H1 (cell line): ENCODE results near the gene ACTG1. TPM values are rescaled to one million over a fixed set of nuclear protein-coding genes. Genes with fewer than 3 reads are reported as not detected.

Experiments
- CTCF ChIA-PET: fragments of 300-600 bp; sonication (Branson Sonifier 250); formaldehyde crosslinking; loops from one replicate; lab custom pipeline; 2021; ENCODE audit not compliant: partially characterized antibody; lab: Charles Lee
- POLR2A ChIA-PET: fragments of 300-600 bp; sonication (Branson Sonifier 250); formaldehyde crosslinking; loops from one replicate; lab custom pipeline; 2021; ENCODE audit warnings: inconsistent platforms; ENCODE audit not compliant: partially characterized antibody; lab: Charles Lee
- DNase-seq, 2 experiments: peaks; one replicate each; pipeline versions ENCODE4 v3.0.0 to v3.0.0-alpha.2; 2010 to 2022; ENCODE audit warnings: low spot score in 2 of 2, low read depth in 1 of 2, mixed read lengths in 1 of 2
- FAIRE-seq: peaks from 2 replicates; lab custom pipeline; 2011; peaks lifted over from hg19 to GRCh38; lab: Jason Lieb, UNC
- H2AFZ ChIP-seq: 2 replicates; pipeline ENCODE4 v1.8.1; 2012; ENCODE audit warnings: low read length, inconsistent platforms
- H2AK5ac ChIP-seq: 2 replicates; pipeline ENCODE4 v1.6.1; 2013; ENCODE audit warnings: low read depth, low read length
- H2BK120ac ChIP-seq: replicated peaks from 2 replicates; pipeline ENCODE3; 2013; ENCODE audit warnings: low read depth, low read length, inconsistent platforms
- H2BK12ac ChIP-seq: 2 replicates; pipeline ENCODE4 v1.6.1; 2013; ENCODE audit warnings: low read depth, low read length
- H2BK15ac ChIP-seq: 2 replicates; pipeline ENCODE4 v1.6.1; 2013; ENCODE audit warnings: low read length
- H2BK20ac ChIP-seq: 2 replicates; pipeline ENCODE4 v1.6.1; 2013; ENCODE audit warnings: low read length
- H2BK5ac ChIP-seq: 2 replicates; pipeline ENCODE4 v1.6.1; 2013; ENCODE audit warnings: low read depth, low read length
- H3K14ac ChIP-seq: 2 replicates; pipeline ENCODE4 v1.6.1; 2013; ENCODE audit warnings: inconsistent platforms; ENCODE audit not compliant: insufficient read length
- H3K18ac ChIP-seq: 2 replicates; pipeline ENCODE4 v1.6.1; 2013; ENCODE audit warnings: low read length; ENCODE audit errors: extremely low read depth
- H3K23ac ChIP-seq: 2 replicates; pipeline ENCODE4 v1.6.1; 2013; ENCODE audit warnings: inconsistent platforms; ENCODE audit not compliant: insufficient read length
- H3K23me2 ChIP-seq: 2 replicates; pipeline ENCODE4 v1.6.1; 2013; ENCODE audit warnings: low read depth, low read length
- H3K27ac ChIP-seq: 2 replicates; pipeline ENCODE4 v1.6.1; 2011; ENCODE audit warnings: low read depth, low read length, inconsistent platforms
- H3K27me3 ChIP-seq, 4 experiments: replicated peaks in 1 of 4; 1 replicate in 1 of 4; 2 replicates in 3 of 4; pipeline versions ENCODE4 v1.6.1 to v1.8.1; 2011 to 2013; ENCODE audit warnings: low read length in 3 of 4, mild to moderate bottlenecking in 3 of 4, inconsistent platforms in 2 of 4, mixed read lengths in 2 of 4, moderate library complexity in 1 of 4; ENCODE audit not compliant: control insufficient read depth in 3 of 4, insufficient read depth in 3 of 4; ENCODE audit errors: extremely low read depth in 1 of 4
- H3K36me3 ChIP-seq, 4 experiments: 2 replicates each; pipeline versions ENCODE4 v1.6.1 to v1.8.1; 2011 to 2013; ENCODE audit warnings: mild to moderate bottlenecking in 4 of 4, low read length in 3 of 4, moderate library complexity in 2 of 4, control low read depth in 1 of 4, inconsistent platforms in 1 of 4; ENCODE audit not compliant: insufficient read depth in 4 of 4, control insufficient read depth in 2 of 4
- H3K4ac ChIP-seq: replicated peaks from 2 replicates; pipeline ENCODE3; 2013; ENCODE audit warnings: low read length, low read depth, mixed read lengths, inconsistent platforms; ENCODE audit not compliant: insufficient read length
- H3K4me1 ChIP-seq, 4 experiments: replicated peaks in 1 of 4; 1 replicate in 1 of 4; 2 replicates in 3 of 4; pipeline versions ENCODE4 v1.6.1 to v1.8.1; 2011 to 2013; ENCODE audit warnings: low read length in 3 of 4, inconsistent platforms in 2 of 4, mixed read lengths in 1 of 4; ENCODE audit not compliant: insufficient read depth in 4 of 4, control insufficient read depth in 3 of 4
- H3K4me2 ChIP-seq, 2 experiments: 2 replicates each; pipeline versions ENCODE4 v1.6.1 to v1.8.1; 2011 to 2013; ENCODE audit warnings: low read depth in 2 of 2, low read length in 2 of 2, control low read depth in 1 of 2, inconsistent platforms in 1 of 2, mild to moderate bottlenecking in 1 of 2; ENCODE audit not compliant: insufficient read depth in 1 of 2
- H3K4me3 ChIP-seq, 4 experiments: fragments of 200-600, 300-600 bp in 1 of 4; sonication (generic), shearing (Covaris generic), sonication (Bioruptor Twin) in 1 of 4; 2 replicates each; pipeline versions ENCODE4 v1.5.1 to v1.8.1; 2011 to 2016; ENCODE audit warnings: low read length in 4 of 4, low read depth in 3 of 4, control low read depth in 2 of 4, inconsistent platforms in 2 of 4, mild to moderate bottlenecking in 2 of 4, mixed read lengths in 1 of 4, moderate library complexity in 1 of 4; ENCODE audit not compliant: insufficient read depth in 2 of 4; ENCODE audit errors: extremely low read depth in 1 of 4
- H3K56ac ChIP-seq: replicated peaks from 2 replicates; pipeline ENCODE3; 2013; ENCODE audit warnings: low read depth, mild to moderate bottlenecking, mixed read lengths, low read length, inconsistent platforms; ENCODE audit not compliant: insufficient read length
- H3K79me1 ChIP-seq: 2 replicates; pipeline ENCODE4 v1.6.1; 2013; ENCODE audit warnings: low read depth, low read length, control low read depth
- H3K79me2 ChIP-seq, 2 experiments: 2 replicates each; pipeline versions ENCODE4 v1.6.1 to v1.8.1; 2012 to 2013; ENCODE audit warnings: low read length in 2 of 2, mild to moderate bottlenecking in 2 of 2, inconsistent platforms in 1 of 2; ENCODE audit not compliant: insufficient read depth in 2 of 2, control insufficient read depth in 1 of 2
- H3K9ac ChIP-seq, 4 experiments: replicated peaks in 1 of 4; 1 replicate in 1 of 4; 2 replicates in 3 of 4; pipeline versions ENCODE4 v1.6.1 to v1.8.1; 2011 to 2013; ENCODE audit warnings: low read depth in 3 of 4, low read length in 3 of 4, control low read depth in 2 of 4, mild to moderate bottlenecking in 2 of 4, moderate library complexity in 2 of 4, inconsistent platforms in 1 of 4; ENCODE audit errors: extremely low read depth in 1 of 4
- H3K9me3 ChIP-seq, 2 experiments: 2 replicates each; pipeline versions ENCODE4 v1.6.1 to v1.8.1; 2012 to 2013; ENCODE audit warnings: mild to moderate bottlenecking in 2 of 2, moderate library complexity in 2 of 2, control low read depth in 1 of 2, inconsistent platforms in 1 of 2, low read depth in 1 of 2, low read length in 1 of 2, mixed read lengths in 1 of 2; ENCODE audit not compliant: insufficient read depth in 2 of 2
- H4K20me1 ChIP-seq, 2 experiments: replicated peaks in 1 of 2; 2 replicates each; pipeline versions ENCODE3 to v1.8.1; 2011 to 2013; ENCODE audit warnings: inconsistent platforms in 2 of 2, low read length in 2 of 2, mild to moderate bottlenecking in 1 of 2; ENCODE audit not compliant: insufficient read depth in 2 of 2, control insufficient read depth in 1 of 2
- H4K5ac ChIP-seq: 2 replicates; pipeline ENCODE4 v1.6.1; 2013; ENCODE audit warnings: low read length, low read depth, mixed read lengths, inconsistent platforms; ENCODE audit not compliant: insufficient read length
- H4K8ac ChIP-seq: 2 replicates; pipeline ENCODE4 v1.8.0; 2013; ENCODE audit warnings: mild to moderate bottlenecking, moderate library complexity, low read length, inconsistent platforms; ENCODE audit not compliant: insufficient read depth; ENCODE audit errors: extremely low read depth
- H4K91ac ChIP-seq: replicated peaks from 2 replicates; pipeline ENCODE3; 2013; ENCODE audit warnings: low read length, mixed read lengths, inconsistent platforms; ENCODE audit not compliant: insufficient read length
- CHD2 ChIP-seq: IDR thresholded peaks from 2 replicates; pipeline ENCODE4 v1.6.1; 2012; ENCODE audit warnings: low read length, improper control_type of control experiment
- HDAC2 ChIP-seq, 2 experiments: fragments of 300-600 bp in 1 of 2; sonication (generic) in 1 of 2; IDR thresholded peaks; 2 replicates each; pipeline ENCODE4 v1.6.1; 2011 to 2012; ENCODE audit warnings: low read depth in 2 of 2, low read length in 2 of 2, mild to moderate bottlenecking in 2 of 2, moderate library complexity in 2 of 2, borderline replicate concordance in 1 of 2, inconsistent platforms in 1 of 2
- MAFK ChIP-seq: IDR thresholded peaks from 2 replicates; pipeline ENCODE4 v1.6.1; 2012; ENCODE audit warnings: low read depth, mild to moderate bottlenecking, improper control_type of control experiment, low read length
- RAD21 ChIP-seq, 2 experiments: IDR thresholded peaks in 1 of 2; conservative IDR thresholded peaks in 1 of 2; 2 replicates each; pipeline ENCODE4 v1.6.1; 2011; ENCODE audit warnings: low read depth in 2 of 2, low read length in 2 of 2, improper control_type of control experiment in 1 of 2, inconsistent platforms in 1 of 2, mild to moderate bottlenecking in 1 of 2, moderate library complexity in 1 of 2
- SAP30 ChIP-seq: fragments of 300-600 bp; sonication (generic); IDR thresholded peaks from 2 replicates; pipeline ENCODE4 v1.7.1; 2012; ENCODE audit warnings: low read length, moderate library complexity, mild to moderate bottlenecking, inconsistent platforms; ENCODE audit not compliant: insufficient read depth, insufficient replicate concordance
- SIRT6 ChIP-seq: IDR thresholded peaks from one replicate; pipeline ENCODE4 v1.7.1; 2012; ENCODE audit warnings: low read length, inconsistent platforms
- SP4 ChIP-seq: IDR thresholded peaks from 2 replicates; pipeline ENCODE4 v1.6.1; 2012; ENCODE audit warnings: low read length, inconsistent platforms
- SRF ChIP-seq: IDR thresholded peaks from 2 replicates; pipeline ENCODE4 v1.6.1; 2011; ENCODE audit warnings: mild to moderate bottlenecking, low read depth, low read length, moderate library complexity
- TCF12 ChIP-seq: IDR thresholded peaks from 2 replicates; pipeline ENCODE4 v1.6.1; 2011; ENCODE audit warnings: low read depth, mild to moderate bottlenecking, low read length
- WGBS, 2 experiments: shearing (Covaris generic) in 1 of 2; methylation state at CpG; one replicate each; pipeline versions ENCODE4 v1.1.6 to v1.1.7; 2013 to 2015; ENCODE audit warnings: low lambda C conversion rate in 2 of 2, mixed read lengths in 2 of 2, inconsistent platforms in 1 of 2, low coverage in 1 of 2, missing lambda C conversion rate in 1 of 2; ENCODE audit not compliant: insufficient replicate concordance in 2 of 2, insufficient coverage in 1 of 2, insufficient read length in 1 of 2; ENCODE audit errors: extremely low coverage in 1 of 2, missing lambda C conversion rate in 1 of 2; 5-methylcytosine and 5-hydroxymethylcytosine counted together
- polyA plus RNA-seq, 7 experiments: library from polyadenylated mRNA; depleted of rRNA in 3 of 7; stranded (reverse) in 5 of 7; unstranded in 2 of 7; fragments of >200 nt in 5 of 7; fragments of 200-250 nt in 2 of 7; gene quantifications; 1 replicate in 5 of 7; 2 replicates in 1 of 7; 4 replicates in 1 of 7; pipeline versions ENCODE4 v1.2.1 to v1.2.3, GENCODE V29; 2011 to 2013; ENCODE audit warnings: missing spikeins in 2 of 7, mixed read lengths in 2 of 7
- total RNA-seq: library from RNA; stranded (reverse); fragmentation: NEBNext Ultra II Directional; extraction: Animal tissue kit (Norgen Biotek cat#: 25700); gene quantifications from 2 replicates; pipeline ENCODE4 v1.2.1, GENCODE V29; 2021
- TF ChIP-seq, protein P1 (sequence below): IDR thresholded peaks from 2 replicates; pipeline ENCODE4 v1.6.1; 2012; ENCODE audit warnings: low read length, inconsistent platforms

The ACTG1 gene
- total and polyA plus RNA-seq, 2 of the 8 experiments (the other 6 are each of a cell fraction or from before 2014, with no cell fraction given), result 3,535 to 5,010 TPM

DNA sequence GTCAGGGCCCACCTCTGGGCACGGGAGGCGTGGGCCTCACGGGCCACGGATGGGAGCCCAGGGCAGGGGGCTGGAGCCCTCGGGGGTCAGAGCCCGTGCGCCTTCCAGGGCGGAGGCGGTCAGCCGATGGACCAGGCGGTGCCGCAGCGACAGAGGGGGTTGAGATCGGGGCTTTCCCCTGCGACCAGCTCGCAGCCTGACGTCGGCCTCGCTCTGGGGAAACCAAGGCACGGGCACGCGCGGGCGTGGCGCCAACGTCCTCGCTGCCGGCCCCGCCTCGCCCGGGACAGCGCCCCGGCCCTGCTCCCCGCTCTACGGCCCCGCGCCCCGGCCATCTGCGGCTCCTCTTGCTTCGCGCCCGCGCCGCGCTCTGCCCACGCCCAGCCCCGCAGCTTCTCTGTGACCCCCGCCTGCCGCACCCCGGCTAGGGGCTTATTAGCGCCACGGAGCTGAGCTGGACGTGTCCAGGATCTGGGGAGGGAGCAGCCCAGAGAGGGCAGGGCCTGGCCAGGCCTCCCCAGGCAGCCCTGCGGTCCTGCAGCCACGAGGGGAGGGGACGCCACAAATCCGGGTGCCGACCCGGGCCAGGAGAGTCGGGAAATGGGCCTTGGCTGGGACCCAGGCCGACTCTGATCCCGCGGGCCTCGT lies 13.5 kb downstream of the ACTG1 start:
- Histone ChIP-seq H3K14ac (no peak overlapping the region), H3K9ac (no peak overlapping the region), H3K18ac (peak overlapping the region; percentile 32; the same call in 1 of the 2 replicates), H2BK20ac (no peak overlapping the region; the same call in 1 of the 2 replicates), H4K8ac (peak overlapping the region; percentile 89), H2BK12ac (0 out of 2 replicates have a peak overlapping the region, but pooled peaks have one; percentile 39), H3K27ac (no peak overlapping the region), H4K20me1 (no peaks in the 10 kb centered on the region), H3K79me1 (no peaks in the 10 kb centered on the region), H3K4me3 (no peak overlapping the region), H3K23me2 (no peaks in the 10 kb centered on the region), H3K4me1 (peaks cover 0 to 3% (median 2%) of the 10 kb centered on the region in 4 experiments; a peak in 3 of 7 replicates), H2BK15ac (no peak overlapping the region), H2BK5ac (peak overlapping the region; percentile 52; the same call in 1 of the 2 replicates), H2AK5ac (no peak overlapping the region), H3K4ac (no peak overlapping the region), H2BK120ac (no peak overlapping the region), H4K91ac (no peak overlapping the region), H3K27me3 (no peaks in the 10 kb centered on the region), H4K5ac (no peak overlapping the region), H3K9me3 (no peaks in the 10 kb centered on the region), H3K4me2 (no peak overlapping the region), H3K23ac (no peak overlapping the region), H3K56ac (no peak overlapping the region), H3K36me3 (no peaks in the 10 kb centered on the region), H2AFZ (no peak overlapping the region), H3K79me2 (no peaks in the 10 kb centered on the region)
- DNase-seq (no peak), FAIRE-seq (no peak)
- ChIA-PET POLR2A (interaction anchor here (0.7 to 35.8 kb wide), 3 partner anchors 10 to 210 kb away, joined by 3 to 1004 read pairs (median 22); partner anchors contain the start of genes ACTG1 and FSCN2), CTCF (interaction anchor here (1.4 to 3.0 kb wide), 2 partner anchors 15 to 58 kb away, joined by 5 to 18 read pairs; no protein-coding TSS in a partner anchor)
- 93% methylated on average over 33 of the region's 64 CpGs; no CpG with 5 or more reads in 1 of the 2 experiments for WGBS, 2 experiments
- no peak for TF ChIP-seq RAD21 (IDR thresholded peaks at IDR 0.05 in 1 of 2, conservative IDR thresholded peaks at IDR 0.05 in 1 of 2; ENCODE audit: low read depth in 2 of 2, low read length in 2 of 2)
- no peak for TF ChIP-seq CHD2
- TF ChIP-seq SAP30, result no peak
- no peak for TF ChIP-seq HDAC2 (IDR thresholded peaks at IDR 0.05; ENCODE audit: borderline replicate concordance in 1 of 2, low read depth in 2 of 2, low read length in 2 of 2)
- TF ChIP-seq SP4, result no peak
- no peak for TF ChIP-seq SRF
- TF ChIP-seq, protein P1, sequence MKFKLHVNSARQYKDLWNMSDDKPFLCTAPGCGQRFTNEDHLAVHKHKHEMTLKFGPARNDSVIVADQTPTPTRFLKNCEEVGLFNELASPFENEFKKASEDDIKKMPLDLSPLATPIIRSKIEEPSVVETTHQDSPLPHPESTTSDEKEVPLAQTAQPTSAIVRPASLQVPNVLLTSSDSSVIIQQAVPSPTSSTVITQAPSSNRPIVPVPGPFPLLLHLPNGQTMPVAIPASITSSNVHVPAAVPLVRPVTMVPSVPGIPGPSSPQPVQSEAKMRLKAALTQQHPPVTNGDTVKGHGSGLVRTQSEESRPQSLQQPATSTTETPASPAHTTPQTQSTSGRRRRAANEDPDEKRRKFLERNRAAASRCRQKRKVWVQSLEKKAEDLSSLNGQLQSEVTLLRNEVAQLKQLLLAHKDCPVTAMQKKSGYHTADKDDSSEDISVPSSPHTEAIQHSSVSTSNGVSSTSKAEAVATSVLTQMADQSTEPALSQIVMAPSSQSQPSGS, result no peak
- no peak for TF ChIP-seq SIRT6
- TF ChIP-seq MAFK, result no peak
- TF ChIP-seq TCF12, result no peak
